GM18505 (cell line): ENCODE results near the gene DBH.

Source experiments
- ATAC-seq: cut with Tn5 transposase; IDR thresholded peaks from one replicate; pipeline ENCODE4 v1.9.1; 2021; ENCODE audit not compliant: unreplicated experiment
- POLR2A ChIP-seq: IDR thresholded peaks from 4 replicates; pipeline ENCODE4 v1.6.1; 2011; ENCODE audit warnings: borderline replicate concordance; ENCODE audit not compliant: insufficient read depth, insufficient read length; ENCODE audit errors: extremely low read depth

Gene DBH

GRCh38 chr9:133635533-133636531 lies at the start of gene DBH:
DBH (plus strand) TSS chr9:133636363; CDS start chr9:133636372, 9 bp downstream.
- no peak for ATAC-seq

GRCh38 chr9:133587051-133587450 lies 49.1 kb upstream of the DBH start:
- no peak for TF ChIP-seq POLR2A

More at GRCh38 chr9:133635533-133636531, at the start of gene DBH:
- no peak for TF ChIP-seq POLR2A

GRCh38 chr9:133587466-133587865 lies 48.7 kb upstream of the DBH start:
- TF ChIP-seq POLR2A, result no peak
- ATAC-seq, result no peak

More at GRCh38 chr9:133587051-133587450, 49.1 kb upstream of the DBH start:
- no peak for ATAC-seq

GRCh38 chr9:133589454-133590227 lies 46.5 kb upstream of the DBH start:
- ATAC-seq, result no peak

GRCh38 chr9:133590231-133590855 lies 45.8 kb upstream of the DBH start:
- ATAC-seq, result no peak
- no peak for TF ChIP-seq POLR2A

More at GRCh38 chr9:133589454-133590227, 46.5 kb upstream of the DBH start:
- TF ChIP-seq POLR2A, result no peak

GRCh38 chr9:133591116-133591910 lies 44.9 kb upstream of the DBH start:
- no peak for TF ChIP-seq POLR2A
- ATAC-seq, result no peak

- ATAC-seq, result no peak
- TF ChIP-seq POLR2A, result no peak
Measured at GRCh38 chr9:133591985-133592384, 44.2 kb upstream of the DBH start.

- ATAC-seq, result no peak
- no peak for TF ChIP-seq POLR2A
Measured at GRCh38 chr9:133592731-133593409, 43.3 kb upstream of the DBH start.

GRCh38 chr9:133593587-133594253 lies 42.4 kb upstream of the DBH start:
- TF ChIP-seq POLR2A, result no peak
- no peak for ATAC-seq

- no peak for ATAC-seq
- TF ChIP-seq POLR2A, result no peak
Measured at GRCh38 chr9:133594310-133594709, 41.9 kb upstream of the DBH start.

- no peak for ATAC-seq
- TF ChIP-seq POLR2A, result no peak
Measured at GRCh38 chr9:133595910-133596309, 40.3 kb upstream of the DBH start.

GRCh38 chr9:133597316-133597957 lies 38.7 kb upstream of the DBH start:
- ATAC-seq, result no peak
- no peak for TF ChIP-seq POLR2A

- no peak for TF ChIP-seq POLR2A
- no peak for ATAC-seq
Measured at GRCh38 chr9:133598978-133599377, 37.2 kb upstream of the DBH start.
